ENCODE measurements around the gene GLIS1.

GRCh38 chr1:53490351-53490750 lies 248.6 kb downstream of the GLIS1 start:
- TF ChIP-seq, protein P1, sequence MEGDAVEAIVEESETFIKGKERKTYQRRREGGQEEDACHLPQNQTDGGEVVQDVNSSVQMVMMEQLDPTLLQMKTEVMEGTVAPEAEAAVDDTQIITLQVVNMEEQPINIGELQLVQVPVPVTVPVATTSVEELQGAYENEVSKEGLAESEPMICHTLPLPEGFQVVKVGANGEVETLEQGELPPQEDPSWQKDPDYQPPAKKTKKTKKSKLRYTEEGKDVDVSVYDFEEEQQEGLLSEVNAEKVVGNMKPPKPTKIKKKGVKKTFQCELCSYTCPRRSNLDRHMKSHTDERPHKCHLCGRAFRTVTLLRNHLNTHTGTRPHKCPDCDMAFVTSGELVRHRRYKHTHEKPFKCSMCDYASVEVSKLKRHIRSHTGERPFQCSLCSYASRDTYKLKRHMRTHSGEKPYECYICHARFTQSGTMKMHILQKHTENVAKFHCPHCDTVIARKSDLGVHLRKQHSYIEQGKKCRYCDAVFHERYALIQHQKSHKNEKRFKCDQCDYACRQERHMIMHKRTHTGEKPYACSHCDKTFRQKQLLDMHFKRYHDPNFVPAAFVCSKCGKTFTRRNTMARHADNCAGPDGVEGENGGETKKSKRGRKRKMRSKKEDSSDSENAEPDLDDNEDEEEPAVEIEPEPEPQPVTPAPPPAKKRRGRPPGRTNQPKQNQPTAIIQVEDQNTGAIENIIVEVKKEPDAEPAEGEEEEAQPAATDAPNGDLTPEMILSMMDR (IDR thresholded peaks at IDR 0.05), result no peak
- TF ChIP-seq POLR2AphosphoS5 (IDR thresholded peaks at IDR 0.05), result no peak
- TF ChIP-seq EP300 (IDR thresholded peaks at IDR 0.05), result no peak

Data from stomach (tissue), 4 donors.